WTC11 (cell line): ENCODE measurements around the gene RFX4.

ENCODE experiments used
- ATF1 ChIP-seq: sonication (generic); formaldehyde crosslinking; IDR thresholded peaks from 2 replicates; pipeline ENCODE4 v1.8.1; 2023; ENCODE audit warnings: mild to moderate bottlenecking, moderate library complexity, missing genetic modification reagents
- CREB1 ChIP-seq: sonication (generic); formaldehyde crosslinking; IDR thresholded peaks from 2 replicates; pipeline ENCODE4 v1.8.0; 2023; ENCODE audit warnings: mild to moderate bottlenecking, missing genetic modification reagents
- ELF4 ChIP-seq: sonication (generic); formaldehyde crosslinking; IDR thresholded peaks from 2 replicates; pipeline ENCODE4 v1.8.1; 2022; ENCODE audit warnings: low read depth, mild to moderate bottlenecking, moderate library complexity, missing genetic modification reagents
- FOXJ3 ChIP-seq: sonication (generic); formaldehyde crosslinking; IDR thresholded peaks from 2 replicates; pipeline ENCODE4 v1.9.0; 2021; ENCODE audit warnings: missing genetic modification reagents, mild to moderate bottlenecking, borderline replicate concordance
- FOXP4 ChIP-seq: sonication (generic); formaldehyde crosslinking; IDR thresholded peaks from 2 replicates; pipeline ENCODE4 v1.8.0; 2022; ENCODE audit warnings: mild to moderate bottlenecking, missing genetic modification reagents
- ZNF138 ChIP-seq: sonication (generic); formaldehyde crosslinking; conservative IDR thresholded peaks from 2 replicates; pipeline ENCODE4 v1.8.1; 2022; ENCODE audit warnings: mild to moderate bottlenecking, moderate library complexity, missing genetic modification reagents
- TF ChIP-seq, protein P1 (sequence below): fragments of 200-600 bp; IDR thresholded peaks from 2 replicates; pipeline ENCODE4 v1.8.0; 2022; ENCODE audit warnings: antibody characterized with exemption
- TF ChIP-seq, protein P2 (sequence below): sonication (generic); formaldehyde crosslinking; IDR thresholded peaks from 2 replicates; pipeline ENCODE4 v1.8.1; 2023; ENCODE audit warnings: mild to moderate bottlenecking, missing genetic modification reagents, moderate library complexity

- no peak for TF ChIP-seq FOXJ3 (CRISPR knock-in tag)
- TF ChIP-seq FOXP4 (CRISPR knock-in tag): no peak
- TF ChIP-seq ATF1 (CRISPR knock-in tag): no peak
- TF ChIP-seq ZNF138: no peak
- TF ChIP-seq, protein P1, sequence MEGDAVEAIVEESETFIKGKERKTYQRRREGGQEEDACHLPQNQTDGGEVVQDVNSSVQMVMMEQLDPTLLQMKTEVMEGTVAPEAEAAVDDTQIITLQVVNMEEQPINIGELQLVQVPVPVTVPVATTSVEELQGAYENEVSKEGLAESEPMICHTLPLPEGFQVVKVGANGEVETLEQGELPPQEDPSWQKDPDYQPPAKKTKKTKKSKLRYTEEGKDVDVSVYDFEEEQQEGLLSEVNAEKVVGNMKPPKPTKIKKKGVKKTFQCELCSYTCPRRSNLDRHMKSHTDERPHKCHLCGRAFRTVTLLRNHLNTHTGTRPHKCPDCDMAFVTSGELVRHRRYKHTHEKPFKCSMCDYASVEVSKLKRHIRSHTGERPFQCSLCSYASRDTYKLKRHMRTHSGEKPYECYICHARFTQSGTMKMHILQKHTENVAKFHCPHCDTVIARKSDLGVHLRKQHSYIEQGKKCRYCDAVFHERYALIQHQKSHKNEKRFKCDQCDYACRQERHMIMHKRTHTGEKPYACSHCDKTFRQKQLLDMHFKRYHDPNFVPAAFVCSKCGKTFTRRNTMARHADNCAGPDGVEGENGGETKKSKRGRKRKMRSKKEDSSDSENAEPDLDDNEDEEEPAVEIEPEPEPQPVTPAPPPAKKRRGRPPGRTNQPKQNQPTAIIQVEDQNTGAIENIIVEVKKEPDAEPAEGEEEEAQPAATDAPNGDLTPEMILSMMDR: no peak
- TF ChIP-seq ELF4 (CRISPR knock-in tag): no peak
- no peak for TF ChIP-seq CREB1 (CRISPR knock-in tag)
- TF ChIP-seq, protein P2, sequence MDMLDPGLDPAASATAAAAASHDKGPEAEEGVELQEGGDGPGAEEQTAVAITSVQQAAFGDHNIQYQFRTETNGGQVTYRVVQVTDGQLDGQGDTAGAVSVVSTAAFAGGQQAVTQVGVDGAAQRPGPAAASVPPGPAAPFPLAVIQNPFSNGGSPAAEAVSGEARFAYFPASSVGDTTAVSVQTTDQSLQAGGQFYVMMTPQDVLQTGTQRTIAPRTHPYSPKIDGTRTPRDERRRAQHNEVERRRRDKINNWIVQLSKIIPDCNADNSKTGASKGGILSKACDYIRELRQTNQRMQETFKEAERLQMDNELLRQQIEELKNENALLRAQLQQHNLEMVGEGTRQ (CRISPR knock-in tag): no peak
Observed at GRCh38 chr12:106657488-106657887, 74.7 kb downstream of the RFX4 start.
